PC-3 (cell line): Measurements from ENCODE around the gene UPK1B. TPM values are rescaled to one million over a fixed set of nuclear protein-coding genes. Genes with fewer than 3 reads are reported as not detected.

Experiments used
- ATAC-seq: fragments of 200-7000 bp; cut with Tn5 transposase; 2 replicates; pipeline ENCODE4 v1.9.1; 2020; ENCODE audit warnings: mild to moderate bottlenecking, moderate library complexity
- BruUV-seq: library from RNA; stranded (reverse); fragments of 400-500 nt; replicated peaks from 2 replicates; lab custom pipeline; 2021; lab: Mats Ljungman, UMichigan
- CTCF ChIA-PET: fragments of 300-600 bp; sonication (Branson Sonifier 250); formaldehyde crosslinking; loops from one replicate; lab custom pipeline; 2022; ENCODE audit warnings: antibody characterized with exemption; lab: Charles Lee
- POLR2A ChIA-PET: fragments of 300-600 bp; sonication (Branson Sonifier 250); formaldehyde crosslinking; loops from one replicate; lab custom pipeline; 2022; ENCODE audit warnings: antibody characterized with exemption; ENCODE audit not compliant: unreplicated experiment; lab: Charles Lee
- DNase-seq: peaks from one replicate; pipeline ENCODE4 v3.0.0-alpha.2; 2015
- H2AFZ ChIP-seq: fragments of 300-600 bp; sonication (generic); 2 replicates; pipeline ENCODE4 v1.6.0; 2016; ENCODE audit warnings: antibody characterized with exemption, low read length
- H3F3A ChIP-seq: fragments of 300-600 bp; sonication (generic); one replicate; pipeline ENCODE4 v1.6.0; 2017; ENCODE audit warnings: antibody characterized with exemption, low read length, control low read depth, mild to moderate bottlenecking; ENCODE audit not compliant: unreplicated experiment
- H3K27ac ChIP-seq: fragments of 300-600 bp; sonication (generic); 2 replicates; pipeline ENCODE4 v1.5.1; 2016; ENCODE audit warnings: mild to moderate bottlenecking, low read length
- H3K27me3 ChIP-seq: fragments of 300-600 bp; sonication (generic); 2 replicates; pipeline ENCODE4 v1.6.1; 2016; ENCODE audit warnings: low read length, mixed read lengths
- H3K36me3 ChIP-seq: fragments of 300-600 bp; sonication (generic); 2 replicates; pipeline ENCODE4 v1.6.1; 2016; ENCODE audit warnings: low read depth, mixed run types, low read length, mixed read lengths
- H3K4me1 ChIP-seq: fragments of 300-600 bp; sonication (generic); 2 replicates; pipeline ENCODE4 v1.5.1; 2016; ENCODE audit warnings: low read length; ENCODE audit not compliant: insufficient read depth
- H3K4me2 ChIP-seq: fragments of 300-600 bp; sonication (generic); 2 replicates; pipeline ENCODE4 v1.6.0; 2016; ENCODE audit warnings: low read length
- H3K4me3 ChIP-seq: fragments of 300-600 bp; sonication (generic); 2 replicates; pipeline ENCODE4 v1.5.1; 2016; ENCODE audit warnings: mild to moderate bottlenecking, low read length, mixed read lengths
- H3K79me2 ChIP-seq: fragments of 300-600 bp; sonication (generic); 2 replicates; pipeline ENCODE4 v1.6.1; 2017; ENCODE audit warnings: low read length, mixed read lengths
- H3K9ac ChIP-seq: fragments of 300-600 bp; sonication (generic); 2 replicates; pipeline ENCODE4 v1.6.0; 2016; ENCODE audit warnings: mild to moderate bottlenecking, low read length
- H3K9me2 ChIP-seq: fragments of 300-600 bp; sonication (generic); replicated peaks from 2 replicates; pipeline ENCODE4 v1.6.1; 2016; ENCODE audit warnings: mixed run types, low read length, mixed read lengths
- H3K9me3 ChIP-seq: fragments of 300-600 bp; sonication (generic); 2 replicates; pipeline ENCODE4 v1.6.1; 2016; ENCODE audit warnings: low read length, mixed read lengths
- H4K20me1 ChIP-seq: fragments of 300-600 bp; sonication (generic); 2 replicates; pipeline ENCODE4 v1.6.1; 2016; ENCODE audit warnings: low read length, mixed read lengths
- EZH2 ChIP-seq: fragments of 300-600 bp; sonication (generic); IDR thresholded peaks from one replicate; pipeline ENCODE4 v1.6.1; 2017; ENCODE audit warnings: antibody characterized with exemption, mild to moderate bottlenecking, low read length; ENCODE audit not compliant: unreplicated experiment
- EZH2phosphoT487 ChIP-seq: fragments of 300-600 bp; sonication (generic); IDR thresholded peaks from 2 replicates; pipeline ENCODE4 v1.6.1; 2018; ENCODE audit warnings: mild to moderate bottlenecking, antibody characterized with exemption, low read length, borderline replicate concordance
- intact Hi-C: fragments of 100-400 bp; cut with micrococcal nuclease; formaldehyde crosslinking; loops from 2 replicates; pipeline ENCODE4 v1.9.0; 2023
- total RNA-seq: library from RNA; depleted of rRNA; stranded (reverse); fragments of >200 nt; gene quantifications from 2 replicates; pipeline ENCODE4 v1.2.3, GENCODE V29; 2014
- TF ChIP-seq, protein P1 (sequence below): fragments of 300-600 bp; sonication (generic); conservative IDR thresholded peaks from 2 replicates; pipeline ENCODE4 v1.5.1; 2017; ENCODE audit warnings: antibody characterized with exemption, low read depth, mild to moderate bottlenecking, low read length

UPK1B gene
- total RNA-seq, 1 experiment from 2014 or later: 0.04 TPM

DNA sequence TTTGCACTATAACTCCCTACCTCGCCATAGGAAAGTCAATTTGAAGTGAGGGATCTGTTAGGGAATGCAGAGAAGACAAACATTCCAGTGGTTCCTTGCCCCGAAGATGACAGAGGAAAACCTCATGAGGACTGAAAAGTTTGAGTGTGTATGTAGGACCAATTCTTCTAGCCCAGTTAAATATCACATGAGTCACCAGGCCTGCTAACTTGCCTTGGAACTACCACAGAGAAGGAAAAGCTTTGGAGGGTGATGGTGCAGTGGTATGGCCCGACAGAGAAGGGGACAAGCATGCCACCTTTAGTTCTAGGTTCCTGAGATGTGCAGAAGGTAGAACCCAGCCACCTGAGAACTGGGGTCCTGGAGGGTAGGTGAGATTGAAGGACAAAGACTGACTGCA, 2.6 kb upstream of the UPK1B start:
- BruUV-seq: no TSS peak
- no peak for ATAC-seq
- Histone ChIP-seq H3F3A (no peaks in the 10 kb centered on the region), H3K79me2 (no peaks in the 10 kb centered on the region), H3K9ac (no peak overlapping the region), H3K4me2 (no peak overlapping the region), H3K36me3 (no peaks in the 10 kb centered on the region), H3K4me1 (peaks cover 4% of the 10 kb centered on the region), H2AFZ (no peak overlapping the region), H4K20me1 (no peaks in the 10 kb centered on the region), H3K9me2 (no peaks in the 10 kb centered on the region), H3K27me3 (no peaks in the 10 kb centered on the region), H3K4me3 (no peak overlapping the region), H3K9me3 (no peaks in the 10 kb centered on the region), H3K27ac (no peak overlapping the region)
- TF ChIP-seq EZH2 (no peak), EZH2phosphoT487 (no peak)
- TF ChIP-seq, protein P1, sequence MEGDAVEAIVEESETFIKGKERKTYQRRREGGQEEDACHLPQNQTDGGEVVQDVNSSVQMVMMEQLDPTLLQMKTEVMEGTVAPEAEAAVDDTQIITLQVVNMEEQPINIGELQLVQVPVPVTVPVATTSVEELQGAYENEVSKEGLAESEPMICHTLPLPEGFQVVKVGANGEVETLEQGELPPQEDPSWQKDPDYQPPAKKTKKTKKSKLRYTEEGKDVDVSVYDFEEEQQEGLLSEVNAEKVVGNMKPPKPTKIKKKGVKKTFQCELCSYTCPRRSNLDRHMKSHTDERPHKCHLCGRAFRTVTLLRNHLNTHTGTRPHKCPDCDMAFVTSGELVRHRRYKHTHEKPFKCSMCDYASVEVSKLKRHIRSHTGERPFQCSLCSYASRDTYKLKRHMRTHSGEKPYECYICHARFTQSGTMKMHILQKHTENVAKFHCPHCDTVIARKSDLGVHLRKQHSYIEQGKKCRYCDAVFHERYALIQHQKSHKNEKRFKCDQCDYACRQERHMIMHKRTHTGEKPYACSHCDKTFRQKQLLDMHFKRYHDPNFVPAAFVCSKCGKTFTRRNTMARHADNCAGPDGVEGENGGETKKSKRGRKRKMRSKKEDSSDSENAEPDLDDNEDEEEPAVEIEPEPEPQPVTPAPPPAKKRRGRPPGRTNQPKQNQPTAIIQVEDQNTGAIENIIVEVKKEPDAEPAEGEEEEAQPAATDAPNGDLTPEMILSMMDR: no peak
- CTCF ChIA-PET: interaction anchor here (1.0 kb wide), 1 partner anchor 70 kb away, joined by 3 read pairs; no protein-coding TSS in a partner anchor
- intact Hi-C loops: no loop called here
- DNase-seq: no peak
- POLR2A ChIA-PET: interaction anchor here (0.6 kb wide), 1 partner anchor 25 kb away, joined by 3 read pairs; no protein-coding TSS in a partner anchor

DNA sequence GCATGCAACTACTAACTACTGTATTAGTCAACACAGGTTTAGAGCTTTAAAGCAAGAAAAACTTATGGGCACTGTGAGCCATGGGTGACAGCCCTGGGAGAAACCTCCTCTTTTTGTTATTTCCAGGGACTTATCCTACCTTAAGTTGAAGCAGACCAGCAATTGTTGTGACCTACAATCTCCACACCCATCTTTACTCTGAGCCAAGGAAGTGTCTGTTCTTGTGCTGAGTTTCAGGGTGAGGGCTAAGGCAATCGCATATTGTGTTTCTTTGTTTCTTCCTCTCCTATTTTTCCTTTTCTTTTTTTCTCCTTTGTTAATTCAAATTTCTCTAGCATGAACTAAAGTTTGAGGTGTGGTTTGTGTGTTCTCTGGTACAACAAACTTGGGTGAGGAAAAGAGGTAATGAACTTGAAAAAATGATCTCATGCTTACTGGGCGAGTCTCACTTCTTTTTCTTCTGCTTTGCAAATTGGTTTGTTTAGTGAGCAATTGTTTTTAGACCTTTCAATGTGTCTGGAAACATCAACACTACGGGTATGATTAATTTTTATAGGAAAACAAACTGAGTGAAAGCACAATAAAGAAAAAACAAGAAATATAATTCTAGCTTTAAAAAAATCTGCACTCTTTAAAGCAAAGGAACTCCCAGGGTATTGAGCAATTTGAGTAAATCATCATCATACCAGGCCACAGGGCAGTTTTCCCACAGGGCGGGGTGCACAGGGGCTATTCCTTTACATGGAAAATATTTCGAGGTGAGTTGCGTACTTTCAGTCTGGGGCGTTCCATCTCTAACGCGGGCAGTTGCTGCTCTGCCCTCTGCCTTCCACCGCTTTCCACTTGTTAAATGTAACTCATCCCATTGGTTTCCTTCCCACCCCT, 2.7 kb downstream of the UPK1B start:
- H3K27ac ChIP-seq: peak overlapping the region; percentile 92
- ATAC-seq: peak; percentile 73
- peaks cover 34% of the 10 kb centered on the region for H3K4me1 ChIP-seq
- H4K20me1 ChIP-seq: no peaks in the 10 kb centered on the region
- no peaks in the 10 kb centered on the region for H3K27me3 ChIP-seq
- no peaks in the 10 kb centered on the region for H3K36me3 ChIP-seq
- peak overlapping the region; percentile 26; the same call in 1 of the 2 replicates for H3K4me3 ChIP-seq
- H3K79me2 ChIP-seq: no peaks in the 10 kb centered on the region
- H3K9me2 ChIP-seq: no peaks in the 10 kb centered on the region
- TSS peak; percentile 91 for BruUV-seq
- intact Hi-C loops: loop anchor here (1.0 to 2.0 kb wide), 3 partner anchors 8 to 65 kb away; partner anchors contain the start of gene B4GALT4
- H3K4me2 ChIP-seq: peak overlapping the region; percentile 69
- peak overlapping the region; percentile 43 for H2AFZ ChIP-seq
- TF ChIP-seq EZH2 (no peak), EZH2phosphoT487 (no peak)
- TF ChIP-seq, protein P1: no peak
- H3F3A ChIP-seq: peaks cover under 1% of the 10 kb centered on the region
- peak; percentile 87 for DNase-seq
- peak overlapping the region; percentile 78 for H3K9ac ChIP-seq
- ChIA-PET CTCF (interaction anchor here (0.6 to 1.1 kb wide), 3 partner anchors 15 to 71 kb away, joined by 4 to 8 read pairs (median 4); partner anchors contain the start of gene B4GALT4), POLR2A (interaction anchor here (0.6 kb wide), 1 partner anchor 11 kb away, joined by 3 read pairs; no protein-coding TSS in a partner anchor)
- no peaks in the 10 kb centered on the region for H3K9me3 ChIP-seq
